Activated CD4-positive, alpha-beta T cell treated with anti-CD3 and anti-CD28 coated beads for 36 hours (primary cell): ENCODE results near the gene CLASP1. TPM values are rescaled to one million over a fixed set of nuclear protein-coding genes. Genes with fewer than 3 reads are reported as not detected.
"Not testable (repeated sequence)": the region's sequence is repeated elsewhere in the genome, so short reads cannot be mapped to it uniquely, and the experiment has no call there.

ENCODE experiments used
- ATAC-seq: fragments of 200-7000 bp; cut with Tn5 transposase; one replicate; pipeline ENCODE4 v1.10.0; 2021; ENCODE audit warnings: mild to moderate bottlenecking, moderate library complexity
- CTCF ChIA-PET: fragments of 350-600 bp; sonication (Branson Sonifier 250); formaldehyde crosslinking; loops from one replicate; lab custom pipeline; 2021; ENCODE audit warnings: antibody characterized with exemption; lab: Charles Lee
- POLR2A ChIA-PET: fragments of 350-600 bp; sonication (Branson Sonifier 250); formaldehyde crosslinking; loops from one replicate; lab custom pipeline; 2021; ENCODE audit warnings: antibody characterized with exemption, inconsistent platforms; lab: Charles Lee
- DNase-seq: peaks from one replicate; pipeline ENCODE4 v3.0.0-alpha.2; 2020
- H3K27ac Mint-ChIP-seq: one replicate; pipeline ENCODE4 v1.8.0; 2021; ENCODE audit warnings: mixed read lengths
- H3K27me3 Mint-ChIP-seq: one replicate; pipeline ENCODE4 v1.8.0; 2021; ENCODE audit warnings: mixed read lengths
- H3K36me3 Mint-ChIP-seq: one replicate; pipeline ENCODE4 v1.8.0; 2021; ENCODE audit warnings: low read depth, mixed read lengths
- H3K4me1 Mint-ChIP-seq: one replicate; pipeline ENCODE4 v1.8.0; 2021; ENCODE audit warnings: mixed read lengths
- H3K4me3 Mint-ChIP-seq: one replicate; pipeline ENCODE4 v1.8.0; 2021; ENCODE audit warnings: mild to moderate bottlenecking, moderate library complexity, mixed read lengths
- H3K9me3 Mint-ChIP-seq: one replicate; pipeline ENCODE4 v1.8.0; 2021; ENCODE audit warnings: low read depth, mixed read lengths
- intact Hi-C, 2 experiments: fragments of 100-400 bp; cut with DNase I in 1 of 2; cut with micrococcal nuclease in 1 of 2; formaldehyde crosslinking; loops; one replicate each; pipeline versions ENCODE4 v1.14.2 to v1.15.1; 2022 to 2024; cut with DNase I, micrococcal nuclease
- total RNA-seq, 2 experiments: library from RNA; stranded (reverse); gene quantifications; one replicate each; pipeline ENCODE4 v1.2.3, GENCODE V29; 2021

Gene CLASP1
- total RNA-seq, 2 experiments from 2014 or later: 56.8 to 75.6 TPM

DNA sequence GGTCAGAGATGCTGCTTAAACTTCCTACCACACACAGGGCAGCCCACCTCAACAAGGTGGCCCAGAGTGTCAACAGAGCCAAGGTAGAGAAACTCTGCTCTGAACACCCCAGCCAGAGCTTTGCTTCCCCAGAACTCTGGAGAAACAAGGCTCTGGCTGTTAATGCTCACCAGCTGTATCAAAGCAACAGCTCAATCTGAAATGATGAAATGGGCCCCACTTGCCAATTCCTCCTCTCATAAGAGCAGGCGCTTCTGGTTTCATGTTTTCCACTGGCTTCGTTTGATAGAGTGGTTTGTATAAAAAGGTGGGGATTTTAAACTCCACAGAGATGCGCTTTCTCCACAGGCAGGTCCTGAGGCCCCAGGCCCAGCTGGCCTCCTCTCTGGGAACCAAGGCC, 303.4 kb downstream of the CLASP1 start:
- no peak overlapping the region for H3K27ac Mint-ChIP-seq
- intact Hi-C loops: no loop called here
- ATAC-seq: no peak
- no peaks in the 10 kb centered on the region for H3K9me3 Mint-ChIP-seq
- ChIA-PET POLR2A (no interaction called here), CTCF (interaction anchor here (1.3 to 4.1 kb wide), 2 partner anchors 10 to 13 kb away, joined by 4 to 18 read pairs; no protein-coding TSS in a partner anchor)
- H3K36me3 Mint-ChIP-seq: peaks cover 45% of the 10 kb centered on the region
- DNase-seq: no peak
- no peak overlapping the region for H3K4me3 Mint-ChIP-seq
- no peaks in the 10 kb centered on the region for H3K27me3 Mint-ChIP-seq
- H3K4me1 Mint-ChIP-seq: no peaks in the 10 kb centered on the region

DNA sequence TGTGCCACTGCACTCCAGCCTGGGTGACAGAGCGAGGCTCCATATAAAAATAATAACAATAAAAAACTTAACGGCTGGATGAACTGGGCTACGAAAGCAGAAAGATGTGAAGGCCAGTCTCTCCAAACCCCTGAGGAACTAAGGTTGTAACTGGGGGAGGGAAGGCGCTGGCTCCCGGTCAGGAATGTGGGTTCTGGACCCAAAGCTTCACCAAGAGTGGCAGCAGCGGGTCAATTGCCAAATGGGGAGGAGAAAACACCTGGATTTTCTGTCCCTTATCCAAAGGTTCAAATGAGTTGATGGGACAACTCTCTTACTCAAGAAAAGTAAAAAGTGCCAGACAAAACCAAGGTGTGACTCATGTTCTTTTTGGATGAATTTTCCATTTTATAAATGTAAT, 304.2 kb downstream of the CLASP1 start:
- Mint-ChIP-seq H3K9me3 (no peaks in the 10 kb centered on the region), H3K27ac (no peak overlapping the region), H3K4me1 (no peaks in the 10 kb centered on the region), H3K27me3 (no peaks in the 10 kb centered on the region), H3K4me3 (no peak overlapping the region), H3K36me3 (peaks cover 50% of the 10 kb centered on the region)
- POLR2A ChIA-PET: no interaction called here
- CTCF ChIA-PET: interaction anchor here (0.6 to 4.1 kb wide), 3 partner anchors 11 to 261 kb away, joined by 3 to 18 read pairs (median 4); no protein-coding TSS in a partner anchor
- ATAC-seq: no peak
- no peak for DNase-seq
- intact Hi-C loops: no loop called here

DNA sequence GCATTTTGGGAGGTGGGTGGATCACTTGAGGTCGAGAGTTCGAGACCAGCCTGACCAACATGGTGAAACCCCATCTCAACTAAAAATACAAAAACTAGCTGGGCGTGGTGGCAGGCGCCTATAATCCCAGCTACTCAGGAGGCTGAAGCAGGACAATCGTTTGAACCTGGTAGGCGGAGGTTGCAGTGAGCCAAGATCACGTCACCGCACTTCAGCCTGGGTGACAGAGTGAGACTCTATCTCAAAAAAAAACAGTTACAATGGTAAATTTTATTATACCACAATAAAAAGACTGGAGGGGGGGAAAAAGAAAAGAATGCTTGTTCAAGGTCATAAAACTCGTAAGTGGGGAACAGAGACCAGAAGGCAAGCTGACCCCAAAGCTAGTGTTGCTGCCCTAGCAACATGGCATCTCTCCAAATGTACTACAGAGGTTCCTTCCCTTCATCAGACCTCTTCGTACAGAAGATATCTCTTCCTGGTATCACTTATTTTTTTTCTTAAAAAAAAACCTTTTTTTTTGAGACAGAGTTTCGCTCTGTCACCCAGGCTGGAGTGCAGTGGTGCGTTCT, 305.3 kb downstream of the CLASP1 start:
- CTCF ChIA-PET: interaction anchor here (4.1 kb wide), 1 partner anchor 12 kb away, joined by 18 read pairs; no protein-coding TSS in a partner anchor
- H3K27ac Mint-ChIP-seq, H3K27me3 Mint-ChIP-seq, H3K9me3 Mint-ChIP-seq, H3K4me1 Mint-ChIP-seq, intact Hi-C loops, DNase-seq, ATAC-seq, POLR2A ChIA-PET, H3K4me3 Mint-ChIP-seq: not testable (repeated sequence)
- H3K36me3 Mint-ChIP-seq: peaks cover 53% of the 10 kb centered on the region

DNA sequence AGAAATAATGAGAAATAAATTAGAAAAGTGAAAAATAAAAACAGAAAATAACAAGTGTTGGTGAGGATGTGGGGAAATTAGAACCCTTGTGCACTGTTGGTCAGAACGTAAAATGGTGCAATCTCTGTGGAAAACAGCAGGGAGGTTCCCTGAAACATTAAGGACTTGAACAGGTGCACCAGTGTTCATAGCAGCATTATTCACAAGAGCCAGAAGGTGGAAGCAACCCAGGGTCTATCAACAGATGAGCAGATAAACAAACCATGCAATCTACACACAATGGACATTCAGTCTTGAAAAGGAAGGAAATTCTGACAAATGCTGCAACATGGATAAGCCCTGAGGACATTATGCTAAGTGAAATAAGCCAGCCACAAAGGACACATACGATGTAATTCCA, 306.1 kb downstream of the CLASP1 start:
- intact Hi-C loops: no loop called here
- ChIA-PET POLR2A (no interaction called here), CTCF (no interaction called here)
- no peak overlapping the region for H3K27ac Mint-ChIP-seq
- H3K4me3 Mint-ChIP-seq: no peak overlapping the region
- H3K36me3 Mint-ChIP-seq: peaks cover 51% of the 10 kb centered on the region
- DNase-seq (no peak), ATAC-seq (no peak)
- H3K4me1 Mint-ChIP-seq: no peaks in the 10 kb centered on the region
- H3K9me3 Mint-ChIP-seq: no peaks in the 10 kb centered on the region
- H3K27me3 Mint-ChIP-seq: no peaks in the 10 kb centered on the region

DNA sequence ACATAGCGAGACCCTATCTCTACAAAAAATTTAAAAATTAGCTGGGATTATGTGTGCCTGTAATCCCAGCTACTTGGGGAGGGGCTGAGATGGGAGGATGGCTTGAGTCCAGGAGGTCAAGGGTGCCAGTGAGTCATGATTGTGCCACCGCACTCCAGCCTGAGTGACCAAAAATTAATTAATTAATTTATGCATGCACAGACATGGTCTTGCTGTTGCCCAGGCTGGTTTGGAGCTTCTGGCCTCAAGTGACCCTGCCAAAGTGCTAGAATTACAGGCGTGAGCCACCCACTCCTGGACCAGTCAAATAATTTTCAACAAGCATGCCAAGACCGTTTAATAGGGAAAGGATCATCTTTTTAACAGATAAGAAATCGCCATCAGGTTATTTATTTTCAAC, 306.5 kb downstream of the CLASP1 start:
- no peaks in the 10 kb centered on the region for H3K9me3 Mint-ChIP-seq
- DNase-seq: no peak

DNA sequence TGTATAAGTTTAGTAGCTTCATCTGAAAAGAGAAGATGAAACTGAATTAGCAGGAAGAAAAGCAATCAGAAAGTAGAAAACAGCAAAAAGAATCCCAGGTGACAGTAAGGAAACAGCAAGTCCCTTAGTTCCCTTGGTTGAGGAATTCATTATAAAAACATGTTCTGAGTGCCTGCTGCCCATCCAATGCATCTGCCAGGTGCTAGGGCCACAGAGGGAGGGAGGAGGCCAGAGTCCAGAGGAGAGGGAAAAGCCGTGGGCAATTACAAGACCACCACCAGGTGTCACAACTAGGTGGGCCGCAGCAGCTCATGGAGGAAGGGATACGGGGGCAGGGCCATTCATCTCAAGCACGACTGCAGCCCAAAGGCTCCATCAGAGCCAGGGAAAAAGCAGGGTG, 308.3 kb downstream of the CLASP1 start:
- POLR2A ChIA-PET: interaction anchor here (0.5 kb wide), 1 partner anchor 308 kb away, joined by 6 read pairs; the partner anchor contains the start of gene CLASP1
- Mint-ChIP-seq H3K27me3 (no peaks in the 10 kb centered on the region), H3K27ac (no peak overlapping the region), H3K36me3 (peaks cover 35% of the 10 kb centered on the region), H3K9me3 (no peaks in the 10 kb centered on the region), H3K4me3 (no peak overlapping the region), H3K4me1 (no peaks in the 10 kb centered on the region)
- intact Hi-C loops: no loop called here
- no peak for DNase-seq
- CTCF ChIA-PET: no interaction called here
- ATAC-seq: no peak

More for the DNA sequence above, 306.5 kb downstream of the CLASP1 start:
- intact Hi-C loops: no loop called here
- Mint-ChIP-seq H3K27ac (no peak overlapping the region), H3K27me3 (no peaks in the 10 kb centered on the region), H3K4me1 (no peaks in the 10 kb centered on the region), H3K36me3 (peaks cover 48% of the 10 kb centered on the region), H3K4me3 (no peak overlapping the region)
- POLR2A ChIA-PET: no interaction called here
- CTCF ChIA-PET: no interaction called here
- ATAC-seq: no peak

DNA sequence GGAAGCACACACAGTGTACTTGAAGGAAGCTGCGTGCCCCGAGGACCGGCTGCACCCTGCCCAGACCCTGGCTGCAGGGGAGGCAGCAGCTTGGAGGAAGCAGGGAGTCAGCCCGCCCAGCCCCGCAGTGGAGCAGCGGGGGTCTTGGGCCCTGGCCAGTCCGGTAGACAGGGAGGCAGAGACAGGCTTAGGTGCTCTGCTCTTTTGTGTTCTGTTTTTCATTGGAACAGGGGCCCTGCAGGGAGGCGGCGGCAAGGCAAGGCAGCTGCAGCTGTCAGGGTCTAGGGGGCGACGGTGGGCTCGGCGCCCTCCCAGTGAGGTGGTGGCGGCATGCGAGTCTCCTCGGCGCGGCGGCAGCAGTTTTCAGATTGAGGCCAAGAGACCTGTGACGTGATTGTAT, 311.0 kb downstream of the CLASP1 start:
- Mint-ChIP-seq H3K36me3 (peaks cover 21% of the 10 kb centered on the region), H3K4me3 (no peak overlapping the region), H3K27me3 (no peaks in the 10 kb centered on the region), H3K4me1 (no peaks in the 10 kb centered on the region), H3K27ac (no peak overlapping the region), H3K9me3 (no peaks in the 10 kb centered on the region)
- ChIA-PET CTCF (interaction anchor here (1.2 kb wide), 1 partner anchor 17 kb away, joined by 3 read pairs; no protein-coding TSS in a partner anchor), POLR2A (no interaction called here)
- DNase-seq: no peak
- intact Hi-C loops: no loop called here
- no peak for ATAC-seq

DNA sequence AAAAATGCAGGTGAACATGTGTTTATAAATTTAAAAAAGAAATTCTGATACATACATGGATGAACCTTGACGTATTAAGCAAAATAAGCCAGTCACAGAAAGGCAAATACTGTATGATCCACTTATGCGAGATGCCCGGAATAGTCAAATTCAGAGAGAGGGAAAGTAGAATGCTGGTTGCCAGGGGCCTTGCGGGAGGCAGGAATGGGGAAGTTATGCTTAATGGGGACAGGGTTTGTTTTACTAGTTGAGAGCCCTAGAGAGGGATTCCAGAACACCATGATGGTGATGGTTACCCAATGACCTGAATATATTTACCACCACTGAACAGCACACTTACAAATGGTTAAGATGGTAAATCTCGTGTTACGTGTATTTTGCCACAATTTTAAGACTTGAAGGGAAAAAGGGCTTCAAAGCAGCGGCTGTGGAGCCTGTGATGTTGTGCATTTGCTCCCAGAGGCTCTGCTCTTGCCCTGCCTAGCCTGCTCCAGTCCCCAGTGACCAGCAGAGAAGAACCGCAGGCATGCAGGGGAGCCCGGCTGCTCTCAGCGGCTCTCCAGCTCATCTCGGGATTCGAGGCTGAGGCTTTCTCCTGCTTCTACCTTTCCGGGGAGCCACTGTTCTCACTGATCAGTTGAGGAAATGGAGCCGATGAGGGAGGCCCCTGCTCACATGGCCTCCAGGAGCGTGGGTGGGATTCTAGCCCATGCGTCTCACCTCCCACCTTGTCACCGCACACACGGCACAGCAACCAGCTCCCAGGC, 312.6 kb downstream of the CLASP1 start:
- POLR2A ChIA-PET: no interaction called here
- H3K36me3 Mint-ChIP-seq: peaks cover 18% of the 10 kb centered on the region
- CTCF ChIA-PET: interaction anchor here (0.6 to 1.1 kb wide), 4 partner anchors 16 to 1328 kb away, joined by 3 read pairs; no protein-coding TSS in a partner anchor
- no peak for DNase-seq
- ATAC-seq: no peak
- no peak overlapping the region for H3K27ac Mint-ChIP-seq
- H3K4me1 Mint-ChIP-seq: no peaks in the 10 kb centered on the region
- H3K4me3 Mint-ChIP-seq: no peak overlapping the region
- H3K27me3 Mint-ChIP-seq: no peaks in the 10 kb centered on the region
- intact Hi-C loops: no loop called here
- H3K9me3 Mint-ChIP-seq: no peaks in the 10 kb centered on the region

DNA sequence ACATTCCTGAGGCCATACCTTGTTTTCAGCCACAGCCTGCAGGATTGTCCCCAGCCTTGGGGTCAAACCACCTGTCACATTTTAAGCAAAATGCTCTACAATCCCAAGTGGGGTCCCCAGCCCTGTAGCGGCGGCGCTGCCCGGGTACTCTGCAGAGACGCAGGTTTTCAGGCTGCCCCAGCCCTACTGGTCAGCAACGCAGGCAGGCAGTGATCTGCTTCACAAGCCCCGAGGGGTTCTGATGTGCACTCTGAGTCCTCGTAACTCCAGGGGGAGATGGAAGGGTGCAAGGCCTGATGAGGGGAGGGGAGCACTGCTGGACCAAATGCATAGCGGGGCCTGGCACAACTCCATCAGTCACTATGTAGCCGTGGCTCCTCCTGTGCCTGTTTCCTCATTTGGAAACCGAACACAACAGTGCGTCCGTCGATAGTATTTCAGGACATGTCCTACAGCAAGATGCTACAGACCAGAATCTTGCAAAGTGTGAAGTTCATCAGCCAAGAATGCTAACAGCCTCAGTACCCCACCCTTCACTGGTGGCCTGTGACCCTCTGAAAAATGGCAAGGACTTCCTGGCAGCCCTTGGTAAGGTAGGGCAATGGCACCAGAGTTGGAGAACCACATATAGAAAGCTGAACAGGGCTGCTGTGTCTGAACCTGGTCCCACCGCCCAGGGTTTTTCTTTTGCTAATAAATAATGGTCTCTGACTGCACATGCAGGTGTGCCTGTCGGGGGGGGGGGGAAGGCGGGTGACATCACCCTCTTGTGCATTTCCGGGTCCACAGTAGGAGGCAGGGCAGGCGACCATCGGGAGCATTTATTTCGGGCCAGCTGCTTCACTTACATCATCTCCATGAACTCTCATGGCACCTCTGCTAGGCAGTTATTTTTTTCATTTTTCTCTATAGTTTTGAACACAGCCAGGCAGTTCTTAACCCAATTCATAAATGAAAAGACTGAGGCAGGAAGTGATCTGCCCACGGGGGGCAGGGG, 313.7 kb downstream of the CLASP1 start:
- H3K9me3 Mint-ChIP-seq: no peaks in the 10 kb centered on the region
- no peak overlapping the region for H3K27ac Mint-ChIP-seq
- peaks cover 14% of the 10 kb centered on the region for H3K36me3 Mint-ChIP-seq
- no peaks in the 10 kb centered on the region for H3K4me1 Mint-ChIP-seq
- ATAC-seq (no peak), DNase-seq (no peak)
- no peaks in the 10 kb centered on the region for H3K27me3 Mint-ChIP-seq
- intact Hi-C loops: no loop called here
- H3K4me3 Mint-ChIP-seq: no peak overlapping the region
- POLR2A ChIA-PET: no interaction called here
- CTCF ChIA-PET: interaction anchor here (0.6 kb wide), 1 partner anchor 1076 kb away, joined by 3 read pairs; no protein-coding TSS in a partner anchor

DNA sequence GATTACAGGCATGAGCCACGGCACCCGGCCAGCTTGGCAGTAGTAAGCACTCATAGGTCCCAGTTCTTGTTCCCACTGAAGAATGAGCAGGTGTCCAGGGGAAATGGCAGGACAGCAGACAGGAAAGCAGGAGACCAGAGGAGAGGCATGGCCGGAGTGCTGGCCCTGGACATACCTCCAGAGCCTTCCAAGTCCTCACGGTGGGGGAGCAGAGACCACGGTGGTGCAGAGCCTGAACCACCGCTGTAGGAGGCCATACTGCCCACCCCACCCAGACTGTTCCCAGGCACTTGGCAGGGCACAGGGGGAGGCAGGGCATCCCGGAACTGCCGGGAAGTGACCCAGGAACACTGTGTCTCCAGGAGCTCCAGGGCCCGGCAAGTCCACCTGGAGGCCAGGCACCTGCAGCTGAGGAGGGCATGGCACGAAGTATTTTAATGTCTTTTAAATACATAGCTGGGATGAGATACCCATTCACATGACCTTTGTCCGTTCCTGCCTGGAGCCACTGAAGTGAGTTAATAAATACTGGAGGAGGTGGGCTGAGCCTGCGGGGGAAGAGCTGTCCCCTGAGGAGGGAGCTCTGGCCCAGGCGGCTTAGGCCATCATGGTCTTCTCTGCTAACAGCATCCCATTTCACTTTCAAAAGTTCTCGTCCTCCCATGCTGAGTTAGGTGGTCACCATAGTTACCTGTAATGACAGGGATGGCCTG, 314.5 kb downstream of the CLASP1 start:
- no peak for ATAC-seq
- DNase-seq: no peak

More for the DNA sequence above, 314.5 kb downstream of the CLASP1 start:
- Mint-ChIP-seq H3K27ac (no peak overlapping the region), H3K36me3 (peaks cover 7% of the 10 kb centered on the region), H3K27me3 (peaks cover 2% of the 10 kb centered on the region), H3K4me1 (no peaks in the 10 kb centered on the region), H3K9me3 (no peaks in the 10 kb centered on the region), H3K4me3 (no peak overlapping the region)
- ChIA-PET CTCF (interaction anchor here (0.7 to 1.0 kb wide), 2 partner anchors 22 to 249 kb away, joined by 3 read pairs; no protein-coding TSS in a partner anchor), POLR2A (no interaction called here)
- intact Hi-C loops: no loop called here
